GM12878 (cell line): ENCODE measurements around the gene FANK1. TPM values are rescaled to one million over a fixed set of nuclear protein-coding genes. Genes with fewer than 3 reads are reported as not detected.

Experiments used
- ATAC-seq: fragments of 200-7000 bp; cut with Tn5 transposase; 3 replicates; pipeline ENCODE4 v1.9.1; 2020; ENCODE audit warnings: mild to moderate bottlenecking, moderate library complexity
- BruUV-seq: library from RNA; stranded (reverse); fragments of 400-500 nt; replicated peaks from 2 replicates; lab custom pipeline; 2021; lab: Mats Ljungman, UMichigan
- CTCF ChIA-PET: fragments of 300-600 bp; sonication (Branson Sonifier 250); formaldehyde crosslinking; extraction: SDS; loops from one replicate; lab custom pipeline; 2021; ENCODE audit warnings: inconsistent platforms; lab: Yijun Ruan, JAX
- POLR2A ChIA-PET: fragments of 350-600 bp; formaldehyde crosslinking; extraction: SDS; loops from one replicate; lab custom pipeline; 2021; ENCODE audit warnings: inconsistent platforms; lab: Charles Lee
- RAD21 ChIA-PET: fragments of 300-600 bp; sonication (Branson Sonifier 250); formaldehyde crosslinking; loops from one replicate; lab custom pipeline; 2023; ENCODE audit warnings: antibody characterized with exemption; ENCODE audit not compliant: unreplicated experiment; lab: Charles Lee
- SMC1A ChIA-PET: fragments of 300-600 bp; sonication (Branson Sonifier 250); formaldehyde crosslinking; loops from one replicate; lab custom pipeline; 2023; ENCODE audit not compliant: unreplicated experiment, uncharacterized antibody; lab: Charles Lee
- DNase-seq: peaks from one replicate; pipeline ENCODE4 v3.0.0-alpha.2; 2011; ENCODE audit warnings: low read depth, low spot score
- FAIRE-seq: peaks from 3 replicates; lab custom pipeline; 2011; peaks lifted over from hg19 to GRCh38; lab: Jason Lieb, UNC
- H2AFZ ChIP-seq: 2 replicates; pipeline ENCODE4 v1.6.0; 2011; ENCODE audit warnings: low read depth, low read length, control low read depth; ENCODE audit not compliant: control insufficient read depth
- H3K27ac ChIP-seq: 2 replicates; pipeline ENCODE4 v1.5.1; 2011; ENCODE audit warnings: control low read depth; ENCODE audit not compliant: control insufficient read depth, insufficient read depth
- H3K27me3 ChIP-seq, 2 experiments: replicated peaks in 1 of 2; 2 replicates each; pipeline versions ENCODE4 v1.6.0 to v1.6.1; 2011; ENCODE audit warnings: low read length in 1 of 2; ENCODE audit not compliant: control insufficient read depth in 2 of 2, insufficient read depth in 2 of 2
- H3K36me3 ChIP-seq, 2 experiments: 2 replicates each; pipeline ENCODE4 v1.5.1; 2011; ENCODE audit warnings: low read length in 1 of 2; ENCODE audit not compliant: control insufficient read depth in 2 of 2, insufficient read depth in 2 of 2
- H3K4me1 ChIP-seq: 2 replicates; pipeline ENCODE4 v1.6.1; 2011; ENCODE audit warnings: mild to moderate bottlenecking, low read length, moderate library complexity, mixed read lengths; ENCODE audit not compliant: control insufficient read depth, insufficient read depth
- H3K4me2 ChIP-seq: 2 replicates; pipeline ENCODE4 v1.6.0; 2011; ENCODE audit warnings: control low read depth; ENCODE audit not compliant: control insufficient read depth, insufficient read depth
- H3K4me3 ChIP-seq: fragments of 200-600 bp; sonication (generic); 2 replicates; pipeline ENCODE4 v1.5.1; 2016
- H3K79me2 ChIP-seq: 2 replicates; pipeline ENCODE4 v1.6.0; 2011; ENCODE audit warnings: low read length; ENCODE audit not compliant: control insufficient read depth, insufficient read depth
- H3K9ac ChIP-seq: 2 replicates; pipeline ENCODE4 v1.8.0; 2011; ENCODE audit warnings: low read length, control low read depth, mixed read lengths; ENCODE audit not compliant: control insufficient read depth, insufficient read depth
- H3K9me3 ChIP-seq: replicated peaks from 3 replicates; pipeline ENCODE4 v1.5.1; 2011; ENCODE audit warnings: mild to moderate bottlenecking, low read length; ENCODE audit not compliant: control insufficient read depth, insufficient read depth
- H4K20me1 ChIP-seq: 2 replicates; pipeline ENCODE4 v1.6.0; 2011; ENCODE audit not compliant: control insufficient read depth, insufficient read depth
- BRCA1 ChIP-seq: IDR thresholded peaks from 2 replicates; pipeline ENCODE4 v1.6.1; 2011; ENCODE audit warnings: low read depth, low read length, improper control_type of control experiment
- MEF2A ChIP-seq: IDR thresholded peaks from 2 replicates; pipeline ENCODE4 v1.6.1; 2011; ENCODE audit warnings: low read depth, mild to moderate bottlenecking, low read length, moderate library complexity; ENCODE audit not compliant: insufficient read depth
- MTA2 ChIP-seq: fragments of 450-650 bp; IDR thresholded peaks from 2 replicates; pipeline ENCODE4 v1.6.1; 2016; ENCODE audit warnings: low read depth, mild to moderate bottlenecking, moderate library complexity
- PAX8 ChIP-seq: fragments of 450-650 bp; IDR thresholded peaks from 2 replicates; pipeline ENCODE4 v1.6.1; 2017; ENCODE audit warnings: mild to moderate bottlenecking, moderate library complexity
- PRDM15 ChIP-seq: fragments of 450-650 bp; formaldehyde crosslinking; IDR thresholded peaks from 2 replicates; pipeline ENCODE4 v1.4.0; 2020; ENCODE audit warnings: mild to moderate bottlenecking, moderate library complexity
- RFX5 ChIP-seq: IDR thresholded peaks from 2 replicates; pipeline ENCODE4 v1.6.1; 2011; ENCODE audit warnings: low read depth, low read length, improper control_type of control experiment
- SREBF1 ChIP-seq: IDR thresholded peaks from 2 replicates; pipeline ENCODE4 v1.6.1; 2012; ENCODE audit warnings: mild to moderate bottlenecking, low read length
- USF1 ChIP-seq: IDR thresholded peaks from 2 replicates; pipeline ENCODE4 v1.6.1; 2011; ENCODE audit warnings: borderline replicate concordance, low read depth, mild to moderate bottlenecking, moderate library complexity, mixed read lengths, low read length; ENCODE audit not compliant: insufficient read depth; ENCODE audit errors: extremely low read length
- ZNF384 ChIP-seq: IDR thresholded peaks from 2 replicates; pipeline ENCODE4 v1.6.1; 2012; ENCODE audit warnings: low read depth, mild to moderate bottlenecking, low read length, improper control_type of control experiment, borderline replicate concordance
- WGBS: methylation state at CpG from one replicate; pipeline ENCODE4 v1.1.6; 2016; ENCODE audit warnings: low lambda C conversion rate; ENCODE audit not compliant: insufficient replicate concordance, insufficient coverage; ENCODE audit errors: missing lambda C conversion rate; 5-methylcytosine and 5-hydroxymethylcytosine counted together
- in situ Hi-C: fragments of 300-500 bp; cut with MboI; formaldehyde crosslinking; loops from 9 replicates; pipeline ENCODE4 v1.14.3; 2018; ENCODE audit warnings: mixed read lengths
- intact Hi-C: fragments of 100-400 bp; cut with micrococcal nuclease; formaldehyde crosslinking; loops from one replicate; pipeline ENCODE4 v1.14.2; 2022; ENCODE audit not compliant: unreplicated experiment
- polyA plus RNA-seq, 11 experiments: library from polyadenylated mRNA; depleted of rRNA in 4 of 11; unstranded in 6 of 11; stranded (reverse) in 5 of 11; fragments of >200 nt; fragmentation: Nextera tagmentation in 4 of 11; fragmentation: Illumina TruSeq in 1 of 11; extraction: Ambion mirVana in 4 of 11; extraction: Trizol in 1 of 11; gene quantifications; 1 replicate in 1 of 11; 2 replicates in 10 of 11; pipeline versions ENCODE4 v1.2.1 to v1.2.3, GENCODE V29; 2011 to 2016; ENCODE audit warnings: inconsistent platforms in 2 of 11, missing spikeins in 2 of 11, low read depth in 1 of 11
- total RNA-seq, 4 experiments: library from RNA; depleted of rRNA in 3 of 4; stranded (reverse); fragments of >200 nt in 3 of 4; fragmentation: Illumina TruSeq in 1 of 4; extraction: Trizol in 1 of 4; gene quantifications; 2 replicates each; pipeline versions ENCODE4 v1.2.1 to v1.2.3, GENCODE V29; 2013 to 2021

FANK1 gene
- total and polyA plus RNA-seq, 10 of the 15 experiments (the other 5 are each of a cell fraction or from before 2014, with no cell fraction given): 0.07 to 0.16 (median 0.13) TPM; not detected in 6

GRCh38 chr10:125871338-125871737 is 25.0 kb upstream of the FANK1 start:
- RAD21 ChIA-PET: no interaction called here
- TF ChIP-seq PRDM15 (CRISPR knock-in tag) (no peak), USF1 (no peak), RFX5 (no peak), MTA2 (no peak), MEF2A (no peak), BRCA1 (no peak), PAX8 (no peak), SREBF1 (no peak), ZNF384 (no peak)
- Histone ChIP-seq H3K9me3 (peaks cover 5% of the 10 kb centered on the region; the same call in 2 of the 3 replicates), H3K79me2 (no peaks in the 10 kb centered on the region), H3K36me3 (peaks cover 0 to 3% of the 10 kb centered on the region in 2 experiments; a peak in 1 of 4 replicates), H3K9ac (no peak overlapping the region), H3K4me1 (no peaks in the 10 kb centered on the region), H3K4me2 (no peak overlapping the region), H3K4me3 (no peak overlapping the region), H3K27me3 (no peaks in the 10 kb centered on the region), H4K20me1 (no peaks in the 10 kb centered on the region), H3K27ac (no peak overlapping the region), H2AFZ (no peak overlapping the region)
- POLR2A ChIA-PET: no interaction called here
- intact Hi-C loops: no loop called here
- no TSS peak for BruUV-seq
- CTCF ChIA-PET: interaction anchor here (1.9 to 2.0 kb wide), 2 partner anchors 10 to 63 kb away, joined by 5 to 7 read pairs; no protein-coding TSS in a partner anchor
- 77% methylated on average over 4 of the region's 4 CpGs for WGBS
- FAIRE-seq (no peak), DNase-seq (no peak), ATAC-seq (no peak)
- SMC1A ChIA-PET: interaction anchor here (0.9 to 1.8 kb wide), 2 partner anchors 11 to 96 kb away, joined by 3 to 5 read pairs; no protein-coding TSS in a partner anchor
- in situ Hi-C loops: no loop called here
